ENCODE measurements around the gene VAV3. TPM values are rescaled to one million over a fixed set of nuclear protein-coding genes. Genes with fewer than 3 reads are reported as not detected.

The VAV3 gene
- total and polyA plus RNA-seq, 12 donors, result 1.1 to 8.5 (median 4.1) TPM

DNA sequence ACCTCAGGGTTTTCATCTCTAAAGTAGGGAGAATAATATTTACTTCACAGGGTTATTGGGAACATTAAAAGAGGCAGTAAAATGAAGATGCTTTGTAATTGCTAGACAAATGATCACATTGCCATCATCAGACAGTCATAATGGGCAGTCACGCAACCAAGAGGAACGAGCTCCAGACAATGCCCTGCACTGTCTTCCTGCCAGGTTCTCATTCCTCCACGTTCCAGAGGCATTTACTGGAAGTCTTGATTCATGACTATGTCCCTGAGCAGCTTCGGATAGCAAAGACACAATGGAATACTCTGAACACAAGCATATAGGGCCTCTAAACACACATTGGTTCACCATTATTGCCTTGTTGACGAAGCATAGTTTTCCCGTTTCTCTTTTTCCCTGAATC is 434.4 kb downstream of the VAV3 start:
- no peaks in the 10 kb centered on the region for H3K27me3 ChIP-seq
- H3K9me3 ChIP-seq (replicated peaks in 1 of 3), result no peaks in the 10 kb centered on the region
- H3K27ac ChIP-seq, result no peak overlapping the region
- DNase-seq, result no peak
- WGBS, 4 donors, result 47 to 57% (median 51%) methylated on average over 6 of the region's 6 CpGs
- H3K4me3 ChIP-seq, result no peak overlapping the region
- intact Hi-C loops (cut with DNase I), result no loop called here
- no peak for TF ChIP-seq POLR2A (IDR thresholded peaks at IDR 0.05)
- TF ChIP-seq, protein P1, sequence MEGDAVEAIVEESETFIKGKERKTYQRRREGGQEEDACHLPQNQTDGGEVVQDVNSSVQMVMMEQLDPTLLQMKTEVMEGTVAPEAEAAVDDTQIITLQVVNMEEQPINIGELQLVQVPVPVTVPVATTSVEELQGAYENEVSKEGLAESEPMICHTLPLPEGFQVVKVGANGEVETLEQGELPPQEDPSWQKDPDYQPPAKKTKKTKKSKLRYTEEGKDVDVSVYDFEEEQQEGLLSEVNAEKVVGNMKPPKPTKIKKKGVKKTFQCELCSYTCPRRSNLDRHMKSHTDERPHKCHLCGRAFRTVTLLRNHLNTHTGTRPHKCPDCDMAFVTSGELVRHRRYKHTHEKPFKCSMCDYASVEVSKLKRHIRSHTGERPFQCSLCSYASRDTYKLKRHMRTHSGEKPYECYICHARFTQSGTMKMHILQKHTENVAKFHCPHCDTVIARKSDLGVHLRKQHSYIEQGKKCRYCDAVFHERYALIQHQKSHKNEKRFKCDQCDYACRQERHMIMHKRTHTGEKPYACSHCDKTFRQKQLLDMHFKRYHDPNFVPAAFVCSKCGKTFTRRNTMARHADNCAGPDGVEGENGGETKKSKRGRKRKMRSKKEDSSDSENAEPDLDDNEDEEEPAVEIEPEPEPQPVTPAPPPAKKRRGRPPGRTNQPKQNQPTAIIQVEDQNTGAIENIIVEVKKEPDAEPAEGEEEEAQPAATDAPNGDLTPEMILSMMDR (IDR thresholded peaks at IDR 0.05), result no peak
- H3K36me3 ChIP-seq (replicated peaks in 1 of 2), result no peaks in the 10 kb centered on the region
- no peaks in the 10 kb centered on the region for H3K4me1 ChIP-seq (replicated peaks in 1 of 2)

DNA sequence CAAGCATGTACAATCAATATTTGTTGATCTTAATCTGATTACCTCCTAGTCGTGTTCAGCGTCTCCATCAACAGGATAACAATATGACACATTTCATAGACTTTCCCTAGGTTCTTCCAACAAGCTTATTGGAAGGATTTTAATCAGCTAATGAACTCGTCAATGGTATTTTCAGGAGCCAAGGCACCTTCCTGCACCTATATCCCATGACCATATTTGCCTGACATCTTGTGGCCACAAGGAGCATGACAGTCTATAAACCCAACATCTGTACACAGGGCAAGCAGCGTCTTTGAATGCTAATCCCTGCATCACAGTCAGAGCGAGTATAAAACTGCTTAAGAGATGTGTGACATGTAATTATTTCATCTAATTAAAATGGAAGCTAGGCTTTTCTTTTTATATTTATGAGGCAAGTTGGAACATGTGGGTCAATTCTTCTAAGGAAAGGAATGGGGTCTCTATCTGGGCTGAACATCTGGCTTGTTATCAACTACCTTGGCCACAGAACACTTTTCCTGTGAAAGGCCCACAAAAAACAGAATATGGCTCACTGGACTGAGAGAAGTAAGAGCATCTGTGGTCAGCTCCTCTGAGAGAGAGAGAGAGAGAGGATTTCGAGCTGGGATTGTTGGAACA is 435.4 kb downstream of the VAV3 start:
- intact Hi-C loops (cut with DNase I), result no loop called here
- 25 to 33% (median 30%) methylated on average over 6 of the region's 6 CpGs for WGBS, 4 donors
- DNase-seq, result peak in 6 of 7 donors; percentile 12 to 62 (median 22)
- Histone ChIP-seq H3K27ac (no peak overlapping the region), H3K36me3 (replicated peaks in 1 of 2) (no peaks in the 10 kb centered on the region), H3K4me3 (no peak overlapping the region), H3K27me3 (no peaks in the 10 kb centered on the region), H3K9me3 (replicated peaks in 1 of 3) (no peaks in the 10 kb centered on the region), H3K4me1 (replicated peaks in 1 of 2) (no peaks in the 10 kb centered on the region)
- TF ChIP-seq, protein P1 (IDR thresholded peaks at IDR 0.05), result peak; percentile 43 to 72 (median 60)
- no peak for TF ChIP-seq POLR2A (IDR thresholded peaks at IDR 0.05)

DNA sequence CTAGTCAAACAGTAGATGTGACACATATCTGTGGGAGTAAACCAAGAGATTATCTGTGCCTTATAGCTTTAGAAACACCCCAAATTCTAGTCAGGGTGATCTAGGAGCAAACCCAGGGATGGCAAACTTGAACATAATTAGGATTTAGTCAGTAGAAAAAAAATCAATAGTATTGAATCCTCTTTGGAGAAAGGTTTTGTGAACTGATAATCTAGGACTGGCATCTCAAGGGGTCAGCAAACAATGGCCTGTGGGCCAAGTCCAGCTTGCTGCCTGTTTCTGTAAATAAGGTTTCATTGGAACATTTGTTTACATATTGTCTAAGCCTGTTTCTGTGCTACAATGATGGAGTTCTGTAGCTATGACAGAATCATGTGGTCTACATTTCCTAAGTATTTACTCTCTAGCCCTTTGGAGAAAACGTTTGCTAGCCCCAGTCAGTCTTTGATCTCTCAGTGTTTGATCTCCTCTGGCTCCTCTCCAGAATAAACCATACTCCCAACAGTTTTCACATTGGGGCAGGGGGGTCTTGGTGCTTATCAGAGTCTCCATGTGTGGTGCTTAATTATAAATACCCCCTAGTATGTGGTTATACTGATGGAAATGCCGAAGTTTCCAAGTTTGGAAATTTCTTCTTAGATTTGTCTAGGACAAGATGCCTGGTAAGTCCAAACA is 438.3 kb downstream of the VAV3 start:
- H3K4me1 ChIP-seq (replicated peaks in 1 of 2), result no peaks in the 10 kb centered on the region
- no peak overlapping the region for H3K27ac ChIP-seq
- H3K36me3 ChIP-seq (replicated peaks in 1 of 2), result no peaks in the 10 kb centered on the region
- H3K9me3 ChIP-seq (replicated peaks in 1 of 3), result no peaks in the 10 kb centered on the region
- intact Hi-C loops (cut with DNase I), result no loop called here
- no peak for DNase-seq
- no peaks in the 10 kb centered on the region for H3K27me3 ChIP-seq
- H3K4me3 ChIP-seq, result no peak overlapping the region
- no peak for TF ChIP-seq POLR2A (IDR thresholded peaks at IDR 0.05)
- TF ChIP-seq, protein P1 (IDR thresholded peaks at IDR 0.05), result no peak
- 37 to 40% (median 40%) methylated on average over 2 of the region's 2 CpGs for WGBS, 4 donors

DNA sequence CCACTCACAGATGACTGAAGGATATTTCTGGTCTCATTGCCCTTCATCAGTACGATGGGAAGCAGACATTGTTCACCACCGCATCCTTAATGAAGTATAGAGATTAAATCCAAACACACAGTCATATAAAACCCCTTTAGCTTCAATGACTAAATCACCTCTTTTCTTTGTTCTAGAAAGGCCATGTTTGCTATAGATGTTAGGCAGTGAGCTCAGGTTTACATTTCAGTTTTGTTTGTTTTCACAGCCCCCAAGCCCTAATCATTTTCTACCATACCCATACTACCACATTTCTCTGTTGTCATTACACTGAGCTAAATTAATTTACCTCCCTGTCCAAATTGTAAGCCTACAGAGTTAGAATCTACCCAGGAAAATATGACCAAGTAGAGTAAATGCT is 439.0 kb downstream of the VAV3 start:
- Histone ChIP-seq H3K27ac (no peak overlapping the region), H3K9me3 (replicated peaks in 1 of 3) (no peaks in the 10 kb centered on the region), H3K27me3 (no peaks in the 10 kb centered on the region), H3K4me3 (no peak overlapping the region), H3K36me3 (replicated peaks in 1 of 2) (no peaks in the 10 kb centered on the region), H3K4me1 (replicated peaks in 1 of 2) (no peaks in the 10 kb centered on the region)
- 79 to 97% (median 90%) methylated on average over 2 of the region's 2 CpGs for WGBS, 4 donors
- TF ChIP-seq POLR2A (IDR thresholded peaks at IDR 0.05), result no peak
- TF ChIP-seq, protein P1 (IDR thresholded peaks at IDR 0.05), result no peak
- no peak for DNase-seq
- intact Hi-C loops (cut with DNase I), result no loop called here

All from adrenal gland (tissue), 12 donors.